Keratinocyte (primary cell): ENCODE data around the gene CDYL2.

Experiments used
- CTCF ChIP-seq, 3 experiments: IDR thresholded peaks in 1 of 3; conservative IDR thresholded peaks in 1 of 3; optimal IDR thresholded peaks in 1 of 3; 2 replicates in 2 of 3; 3 replicates in 1 of 3; pipeline versions ENCODE3 to v1.5.1; 2011; ENCODE audit warnings: low read length in 3 of 3, mild to moderate bottlenecking in 3 of 3, moderate library complexity in 2 of 3, control low read depth in 1 of 3, inconsistent platforms in 1 of 3; ENCODE audit not compliant: insufficient read depth in 2 of 3; ENCODE audit errors: extremely low read depth in 1 of 3
- EZH2 ChIP-seq: IDR thresholded peaks from one replicate; pipeline ENCODE4 v1.6.1; 2012; ENCODE audit warnings: inconsistent platforms, mild to moderate bottlenecking, low read length, moderate library complexity

- TF ChIP-seq CTCF (optimal IDR thresholded peaks at IDR 0.05 in 1 of 3, IDR thresholded peaks at IDR 0.05 in 1 of 3, conservative IDR thresholded peaks at IDR 0.05 in 1 of 3; ENCODE audit: extremely low read depth in 1 of 3, insufficient read depth in 2 of 3, low read length in 3 of 3): no peak
- no peak for TF ChIP-seq EZH2
These were observed 13.0 kb downstream of the CDYL2 start for GRCh38 chr16:80791411-80791810.
